PC-9 (cell line): ENCODE measurements around the gene RSAD1. TPM values are rescaled to one million over a fixed set of nuclear protein-coding genes. Genes with fewer than 3 reads are reported as not detected.

Experiments used
- BruUV-seq: library from RNA; stranded (reverse); fragments of 400-500 nt; replicated peaks from 2 replicates; lab custom pipeline; 2021; lab: Mats Ljungman, UMichigan
- CTCF ChIA-PET: fragments of 300-600 bp; sonication (Branson Sonifier 250); formaldehyde crosslinking; loops from one replicate; lab custom pipeline; 2022; ENCODE audit warnings: antibody characterized with exemption; lab: Charles Lee
- POLR2A ChIA-PET: fragments of 300-600 bp; sonication (Branson Sonifier 250); formaldehyde crosslinking; loops from one replicate; lab custom pipeline; 2022; ENCODE audit warnings: antibody characterized with exemption; ENCODE audit not compliant: unreplicated experiment; lab: Charles Lee
- DNase-seq, 2 experiments: peaks; one replicate each; pipeline versions ENCODE4 v3.0.0 to v3.0.0-alpha.2; 2015 to 2022; ENCODE audit warnings: mixed read lengths in 1 of 2
- H2AFZ ChIP-seq: fragments of 200-600 bp; sonication (generic); 2 replicates; pipeline ENCODE4 v1.8.1; 2017; ENCODE audit warnings: antibody characterized with exemption
- H3F3A ChIP-seq: fragments of 200-600 bp; sonication (generic); 2 replicates; pipeline ENCODE4 v1.8.1; 2017; ENCODE audit warnings: antibody characterized with exemption, mild to moderate bottlenecking, low read depth; ENCODE audit not compliant: insufficient read depth
- H3K27ac ChIP-seq: fragments of 200-600 bp; sonication (generic); 2 replicates; pipeline ENCODE4 v1.6.1; 2016; ENCODE audit warnings: mixed run types
- H3K27me3 ChIP-seq: fragments of 200-600 bp; sonication (generic); 2 replicates; pipeline ENCODE4 v1.6.1; 2016; ENCODE audit warnings: low read depth, mixed run types; ENCODE audit not compliant: insufficient read depth
- H3K36me3 ChIP-seq: fragments of 200-600 bp; sonication (generic); 2 replicates; pipeline ENCODE4 v1.6.1; 2016; ENCODE audit warnings: low read depth, mixed run types
- H3K4me1 ChIP-seq: fragments of 200-600 bp; sonication (generic); replicated peaks from 2 replicates; pipeline ENCODE4 v1.6.1; 2016; ENCODE audit warnings: mixed run types; ENCODE audit not compliant: insufficient read depth
- H3K4me2 ChIP-seq: fragments of 200-600 bp; sonication (generic); 2 replicates; pipeline ENCODE4 v1.6.1; 2017; ENCODE audit warnings: mixed run types
- H3K4me3 ChIP-seq: fragments of 200-600 bp; sonication (generic); 2 replicates; pipeline ENCODE4 v1.6.1; 2016; ENCODE audit warnings: mixed run types
- H3K79me2 ChIP-seq: fragments of 200-600 bp; sonication (generic); 2 replicates; pipeline ENCODE4 v1.6.1; 2017; ENCODE audit warnings: low read depth, mixed run types
- H3K9me2 ChIP-seq: fragments of 200-600 bp; sonication (generic); 2 replicates; pipeline ENCODE4 v1.8.1; 2017; ENCODE audit warnings: mild to moderate bottlenecking; ENCODE audit not compliant: insufficient read depth
- H3K9me3 ChIP-seq: fragments of 200-600 bp; sonication (generic); 2 replicates; pipeline ENCODE4 v1.8.1; 2016; ENCODE audit warnings: low read depth; ENCODE audit not compliant: insufficient read depth
- H4K20me1 ChIP-seq: fragments of 200-600 bp; sonication (generic); 2 replicates; pipeline ENCODE4 v1.8.1; 2017; ENCODE audit not compliant: insufficient read depth
- EZH2 ChIP-seq: fragments of 200-600 bp; sonication (generic); IDR thresholded peaks from 2 replicates; pipeline ENCODE4 v1.8.0; 2017; ENCODE audit warnings: antibody characterized with exemption, low read depth
- intact Hi-C: fragments of 100-400 bp; cut with micrococcal nuclease; formaldehyde crosslinking; loops from one replicate; pipeline ENCODE4 v1.10.0; 2022; ENCODE audit not compliant: unreplicated experiment
- total RNA-seq: library from RNA; stranded (reverse); gene quantifications from 2 replicates; pipeline ENCODE4 v1.2.3, GENCODE V29; 2021
- TF ChIP-seq, protein P1 (sequence below): fragments of 200-600 bp; sonication (generic); conservative IDR thresholded peaks from 2 replicates; pipeline ENCODE4 v1.6.1; 2017; ENCODE audit warnings: mixed run types, antibody characterized with exemption, mild to moderate bottlenecking, moderate library complexity

The RSAD1 gene
- total RNA-seq, 1 experiment from 2014 or later = 15.1 TPM

DNA sequence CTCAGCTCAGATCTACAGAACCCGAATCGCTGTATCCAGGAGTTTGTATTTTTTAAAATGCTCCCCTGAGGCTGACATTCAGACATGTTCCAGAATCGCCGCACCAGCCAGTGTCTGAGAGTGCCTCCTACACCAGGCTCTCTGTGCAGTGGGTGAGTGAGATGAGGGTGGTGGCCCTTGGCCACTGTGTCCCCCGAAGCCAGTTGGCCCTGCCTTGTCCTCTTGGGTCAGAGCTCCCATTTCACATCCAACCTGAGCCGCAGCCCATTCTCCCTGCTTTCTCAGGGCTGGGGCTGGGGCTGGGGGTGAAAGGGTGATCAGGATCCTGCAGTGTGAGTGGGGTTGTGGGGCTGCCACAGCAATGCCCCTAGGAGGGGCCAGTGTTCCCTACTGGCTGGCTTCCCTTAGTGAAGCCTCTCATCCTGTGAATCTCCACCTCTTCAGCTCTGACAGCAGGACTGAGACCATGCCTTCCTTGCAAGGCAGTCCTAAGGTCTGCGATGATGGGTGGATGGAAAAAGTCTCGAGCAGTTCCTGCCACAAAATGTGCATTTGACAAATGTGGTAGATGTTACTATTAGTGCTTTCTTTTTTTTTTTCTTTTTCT is 16.7 kb downstream of the RSAD1 start:
- DNase-seq = no peak
- Histone ChIP-seq H3K9me2 (no peaks in the 10 kb centered on the region), H3K79me2 (no peaks in the 10 kb centered on the region), H3K27me3 (no peaks in the 10 kb centered on the region), H3K4me2 (no peak overlapping the region), H3K4me3 (no peak overlapping the region), H3K9me3 (no peaks in the 10 kb centered on the region), H3K4me1 (peaks cover 27% of the 10 kb centered on the region), H3K36me3 (no peaks in the 10 kb centered on the region), H3F3A (peaks cover 18% of the 10 kb centered on the region; the same call in 1 of the 2 replicates), H4K20me1 (no peaks in the 10 kb centered on the region), H3K27ac (no peak overlapping the region), H2AFZ (no peak overlapping the region)
- TF ChIP-seq, protein P1, sequence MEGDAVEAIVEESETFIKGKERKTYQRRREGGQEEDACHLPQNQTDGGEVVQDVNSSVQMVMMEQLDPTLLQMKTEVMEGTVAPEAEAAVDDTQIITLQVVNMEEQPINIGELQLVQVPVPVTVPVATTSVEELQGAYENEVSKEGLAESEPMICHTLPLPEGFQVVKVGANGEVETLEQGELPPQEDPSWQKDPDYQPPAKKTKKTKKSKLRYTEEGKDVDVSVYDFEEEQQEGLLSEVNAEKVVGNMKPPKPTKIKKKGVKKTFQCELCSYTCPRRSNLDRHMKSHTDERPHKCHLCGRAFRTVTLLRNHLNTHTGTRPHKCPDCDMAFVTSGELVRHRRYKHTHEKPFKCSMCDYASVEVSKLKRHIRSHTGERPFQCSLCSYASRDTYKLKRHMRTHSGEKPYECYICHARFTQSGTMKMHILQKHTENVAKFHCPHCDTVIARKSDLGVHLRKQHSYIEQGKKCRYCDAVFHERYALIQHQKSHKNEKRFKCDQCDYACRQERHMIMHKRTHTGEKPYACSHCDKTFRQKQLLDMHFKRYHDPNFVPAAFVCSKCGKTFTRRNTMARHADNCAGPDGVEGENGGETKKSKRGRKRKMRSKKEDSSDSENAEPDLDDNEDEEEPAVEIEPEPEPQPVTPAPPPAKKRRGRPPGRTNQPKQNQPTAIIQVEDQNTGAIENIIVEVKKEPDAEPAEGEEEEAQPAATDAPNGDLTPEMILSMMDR = no peak
- no peak for TF ChIP-seq EZH2
- intact Hi-C loops = no loop called here
- ChIA-PET CTCF (interaction anchor here (0.7 kb wide), 1 partner anchor 364 kb away, joined by 3 read pairs; no protein-coding TSS in a partner anchor), POLR2A (no interaction called here)
- no TSS peak for BruUV-seq

DNA sequence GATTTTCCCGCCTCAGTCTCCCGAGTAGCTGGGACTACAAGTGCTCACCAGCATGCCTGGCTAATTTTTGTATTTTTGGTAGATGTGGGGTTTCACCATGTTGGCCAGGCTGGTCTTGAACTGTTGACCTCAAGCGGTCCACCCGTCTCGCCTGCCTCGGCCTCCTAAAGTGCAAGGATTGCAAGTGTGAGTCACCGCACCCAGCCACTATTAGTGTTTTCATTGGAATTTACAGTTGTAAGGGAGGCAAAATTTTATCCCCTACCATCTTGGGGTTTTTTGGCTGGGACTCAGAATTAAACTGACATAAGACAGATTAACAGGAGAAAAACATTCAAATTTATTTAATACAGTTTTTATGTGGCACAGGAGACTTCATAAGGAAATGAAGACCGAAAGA is 17.3 kb downstream of the RSAD1 start:
- CTCF ChIA-PET = interaction anchor here (0.7 kb wide), 1 partner anchor 365 kb away, joined by 3 read pairs; no protein-coding TSS in a partner anchor
- H4K20me1 ChIP-seq = no peaks in the 10 kb centered on the region
- DNase-seq = no peak
- no peaks in the 10 kb centered on the region for H3K36me3 ChIP-seq
- peaks cover 27% of the 10 kb centered on the region for H3K4me1 ChIP-seq
- no peak overlapping the region for H3K4me3 ChIP-seq
- no peak overlapping the region for H3K27ac ChIP-seq
- intact Hi-C loops = no loop called here
- H3K27me3 ChIP-seq = no peaks in the 10 kb centered on the region
- no peaks in the 10 kb centered on the region for H3K79me2 ChIP-seq
- H3K4me2 ChIP-seq = no peak overlapping the region
- no TSS peak for BruUV-seq
- H3K9me3 ChIP-seq = no peaks in the 10 kb centered on the region
- peaks cover 18% of the 10 kb centered on the region; the same call in 1 of the 2 replicates for H3F3A ChIP-seq
- POLR2A ChIA-PET = no interaction called here
- no peaks in the 10 kb centered on the region for H3K9me2 ChIP-seq
- no peak overlapping the region for H2AFZ ChIP-seq
- TF ChIP-seq, protein P1 = no peak
- TF ChIP-seq EZH2 = no peak

DNA sequence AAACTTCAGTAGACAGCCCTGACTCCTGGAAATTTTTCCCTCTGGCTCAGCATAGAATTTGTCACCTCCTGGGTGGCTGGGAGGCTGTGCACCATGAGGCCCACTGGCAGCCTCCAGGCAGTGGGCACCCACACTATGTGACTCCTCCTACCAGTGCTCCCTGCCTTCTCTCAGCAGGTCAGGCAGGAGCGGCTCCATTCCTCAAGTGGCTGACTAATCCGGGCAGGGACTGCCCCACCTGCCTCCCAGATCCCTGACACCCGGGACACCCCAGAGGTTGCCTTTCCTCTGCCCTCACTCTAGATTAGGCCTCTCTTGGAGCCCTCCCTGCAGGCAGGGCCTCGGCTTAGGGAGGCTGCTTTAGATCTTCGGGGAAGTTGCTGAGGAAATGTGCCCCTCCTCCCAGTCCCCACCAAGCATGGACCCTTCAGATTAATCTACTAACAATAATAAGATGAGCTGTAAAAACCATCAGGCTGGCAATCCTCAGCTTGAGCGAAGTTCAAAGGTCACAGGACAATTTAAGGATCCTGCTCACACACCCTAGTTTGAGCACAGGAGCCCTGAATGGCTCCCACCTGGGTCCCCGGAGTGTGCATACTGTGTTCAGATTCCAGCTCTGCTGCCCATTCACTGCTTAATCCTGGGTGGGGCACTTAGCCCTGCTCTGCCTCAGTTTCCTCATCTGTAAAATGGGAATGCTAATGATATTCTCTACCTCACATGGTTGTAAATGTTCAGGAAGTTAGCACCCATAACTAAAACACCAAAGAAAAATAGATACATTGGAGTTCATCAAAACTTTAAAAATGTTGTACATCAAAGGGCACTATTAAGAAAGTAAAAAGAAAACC is 19.6 kb downstream of the RSAD1 start:
- DNase-seq = peak; percentile 64 to 88
- Histone ChIP-seq H3K27me3 (no peaks in the 10 kb centered on the region), H3K9me3 (no peaks in the 10 kb centered on the region), H2AFZ (no peak overlapping the region), H3K4me3 (no peak overlapping the region), H3F3A (peaks cover 18% of the 10 kb centered on the region; the same call in 1 of the 2 replicates), H3K4me1 (peaks cover 30% of the 10 kb centered on the region), H4K20me1 (no peaks in the 10 kb centered on the region), H3K9me2 (no peaks in the 10 kb centered on the region), H3K36me3 (no peaks in the 10 kb centered on the region), H3K27ac (peak overlapping the region; percentile 14), H3K4me2 (peak overlapping the region; percentile 41), H3K79me2 (no peaks in the 10 kb centered on the region)
- TF ChIP-seq EZH2 = no peak
- TF ChIP-seq, protein P1 = no peak
- POLR2A ChIA-PET = no interaction called here
- CTCF ChIA-PET = interaction anchor here (0.8 kb wide), 1 partner anchor 35 kb away, joined by 4 read pairs; no protein-coding TSS in a partner anchor
- intact Hi-C loops = loop anchor here (1.0 kb wide), 1 partner anchor 11 kb away; no protein-coding TSS in a partner anchor
- BruUV-seq = no TSS peak
